B cell (primary cell): Measurements from ENCODE around the gene ARHGAP12. TPM values are rescaled to one million over a fixed set of nuclear protein-coding genes. Genes with fewer than 3 reads are reported as not detected.

Experiments used
- ATAC-seq: fragments of 200-7000 bp; cut with Tn5 transposase; one replicate; pipeline ENCODE4 v1.10.0; 2021; ENCODE audit warnings: low read depth, mild to moderate bottlenecking, moderate number of reproducible peaks, moderate library complexity
- CTCF ChIA-PET: fragments of 350-600 bp; sonication (Branson Sonifier 250); formaldehyde crosslinking; loops from one replicate; lab custom pipeline; 2021; ENCODE audit warnings: antibody characterized with exemption, inconsistent platforms; lab: Charles Lee
- POLR2A ChIA-PET: fragments of 350-600 bp; sonication (Branson Sonifier 250); formaldehyde crosslinking; loops from one replicate; lab custom pipeline; 2021; ENCODE audit warnings: antibody characterized with exemption; lab: Charles Lee
- DNase-seq: peaks from one replicate; pipeline ENCODE4 v3.0.0; 2013
- H2AFZ ChIP-seq: 2 replicates; pipeline ENCODE4 v1.6.1; 2012; ENCODE audit warnings: mild to moderate bottlenecking, low read depth, low read length; ENCODE audit not compliant: insufficient read depth, poor library complexity, severe bottlenecking
- H3K27ac ChIP-seq, 2 donors: 1 replicate in 1 of 2; 2 replicates in 1 of 2; pipeline ENCODE4 v1.5.1; 2012 to 2013; ENCODE audit warnings: low read length in 2 of 2, mild to moderate bottlenecking in 2 of 2, moderate library complexity in 1 of 2
- H3K27me3 ChIP-seq, 4 experiments: fragments of 200-600 bp in 1 of 4; sonication (generic) in 1 of 4; replicated peaks in 1 of 4; 1 replicate in 2 of 4; 2 replicates in 2 of 4; pipeline versions ENCODE4 v1.6.1 to v1.7.0; 2013 to 2016; ENCODE audit warnings: low read length in 3 of 4, mild to moderate bottlenecking in 2 of 4, mixed read lengths in 1 of 4, moderate library complexity in 1 of 4; ENCODE audit not compliant: insufficient read depth in 4 of 4, control insufficient read depth in 3 of 4; ENCODE audit errors: control extremely low read depth in 1 of 4
- H3K36me3 ChIP-seq, 2 experiments: replicated peaks in 1 of 2; 1 replicate in 1 of 2; 2 replicates in 1 of 2; pipeline versions ENCODE4 v1.6.1 to v1.7.1; 2013; ENCODE audit warnings: low read length in 1 of 2; ENCODE audit not compliant: insufficient read depth in 2 of 2, control insufficient read depth in 1 of 2; ENCODE audit errors: control extremely low read depth in 1 of 2, extremely low read depth in 1 of 2
- H3K4me1 ChIP-seq, 2 donors: fragments of 200-600 bp in 1 of 2; sonication (generic) in 1 of 2; 1 replicate in 1 of 2; 2 replicates in 1 of 2; pipeline versions ENCODE4 v1.5.1 to v1.6.1; 2013 to 2017; ENCODE audit warnings: low read length in 2 of 2; ENCODE audit not compliant: control insufficient read depth in 2 of 2, insufficient read depth in 2 of 2
- H3K4me2 ChIP-seq: replicated peaks from 2 replicates; pipeline ENCODE3; 2012; ENCODE audit warnings: mild to moderate bottlenecking, low read depth, low read length; ENCODE audit not compliant: poor library complexity, severe bottlenecking
- H3K4me3 ChIP-seq, 5 experiments: fragments of 200-600 bp in 1 of 5; sonication (generic) in 1 of 5; 1 replicate in 3 of 5; 2 replicates in 2 of 5; pipeline versions ENCODE4 v1.5.1 to v1.7.0; 2011 to 2016; ENCODE audit warnings: low read length in 4 of 5, mild to moderate bottlenecking in 4 of 5, low read depth in 2 of 5, control low read depth in 1 of 5, moderate library complexity in 1 of 5; ENCODE audit not compliant: insufficient read depth in 1 of 5; ENCODE audit errors: control extremely low read depth in 1 of 5, extremely low read depth in 1 of 5
- H3K79me2 ChIP-seq: fragments of 200-600 bp; sonication (generic); one replicate; pipeline ENCODE4 v1.6.0; 2016; ENCODE audit warnings: low read length; ENCODE audit not compliant: control insufficient read depth, insufficient read depth
- H3K9ac ChIP-seq: fragments of 200-600 bp; sonication (generic); 2 replicates; pipeline ENCODE4 v1.6.1; 2017; ENCODE audit warnings: mild to moderate bottlenecking, low read length, moderate library complexity
- H3K9me3 ChIP-seq, 3 donors: one replicate each; pipeline versions ENCODE4 v1.6.1 to v1.7.1; 2013; ENCODE audit warnings: low read length in 2 of 3; ENCODE audit not compliant: control insufficient read depth in 2 of 3, insufficient read depth in 1 of 3; ENCODE audit errors: control extremely low read depth in 1 of 3
- H4K20me1 ChIP-seq: 2 replicates; pipeline ENCODE4 v1.6.0; 2012; ENCODE audit warnings: mild to moderate bottlenecking, low read length; ENCODE audit not compliant: insufficient read depth, control insufficient read depth, poor library complexity, severe bottlenecking
- H3K27ac Mint-ChIP-seq: one replicate; pipeline ENCODE4 v1.8.0; 2021; ENCODE audit warnings: mixed read lengths
- H3K27me3 Mint-ChIP-seq: one replicate; pipeline ENCODE4 v1.8.0; 2021; ENCODE audit warnings: mixed read lengths
- H3K4me1 Mint-ChIP-seq: one replicate; pipeline ENCODE4 v1.8.0; 2021; ENCODE audit warnings: mixed read lengths
- H3K4me3 Mint-ChIP-seq: one replicate; pipeline ENCODE4 v1.8.0; 2021; ENCODE audit warnings: mixed read lengths
- H3K9me3 Mint-ChIP-seq: one replicate; pipeline ENCODE4 v1.8.0; 2022; ENCODE audit warnings: mixed read lengths; ENCODE audit not compliant: insufficient read depth
- CTCF ChIP-seq: fragments of 200-600 bp; IDR thresholded peaks from one replicate; pipeline ENCODE4 v1.8.0; 2022; ENCODE audit warnings: antibody characterized with exemption, mild to moderate bottlenecking
- EZH2 ChIP-seq: IDR thresholded peaks from 2 replicates; pipeline ENCODE4 v1.6.1; 2012; ENCODE audit warnings: borderline replicate concordance, low read depth, mild to moderate bottlenecking, moderate library complexity, low read length; ENCODE audit not compliant: insufficient read depth, poor library complexity, severe bottlenecking
- WGBS: methylation state at CpG from one replicate; pipeline ENCODE4 v1.1.5; 2013; ENCODE audit warnings: missing lambda C conversion rate; ENCODE audit not compliant: insufficient coverage; 5-methylcytosine and 5-hydroxymethylcytosine counted together
- intact Hi-C: fragments of 100-400 bp; cut with micrococcal nuclease; formaldehyde crosslinking; loops from one replicate; pipeline ENCODE4 v1.10.0; 2022
- polyA plus RNA-seq: library from polyadenylated mRNA; depleted of rRNA; stranded (reverse); fragments of >200 nt; gene quantifications from 2 replicates; pipeline ENCODE4 v1.2.3, GENCODE V29; 2012
- total RNA-seq, 2 donors: library from RNA; stranded (reverse); fragments of 120-200 nt in 1 of 2; gene quantifications; 1 replicate in 1 of 2; 2 replicates in 1 of 2; pipeline versions ENCODE4 v1.2.3 to v1.2.4, GENCODE V29; 2013 to 2022

The ARHGAP12 gene
- total and polyA plus RNA-seq, 2 donors (not counting 1 experiment from before 2014, with no cell fraction given), result 12.3 to 45.3 TPM

GRCh38 chr10:31924833-31925232 is 3.8 kb downstream of the ARHGAP12 start:
- Histone ChIP-seq H3K27me3 (no peaks in the 10 kb centered on the region), H3K9me3 (peaks cover 0 to 2% (median 0%) of the 10 kb centered on the region in 3 donors), H4K20me1 (peaks cover 27% of the 10 kb centered on the region), H3K36me3 (no peaks in the 10 kb centered on the region), H3K4me2 (no peak overlapping the region), H3K27ac (no peak overlapping the region), H3K9ac (no peak overlapping the region), H3K4me1 (peaks cover 20 to 33% of the 10 kb centered on the region in 2 donors), H3K4me3 (no peak overlapping the region), H3K79me2 (peaks cover 82% of the 10 kb centered on the region), H2AFZ (no peak overlapping the region)
- intact Hi-C loops, result loop anchor here (5.0 to 10.0 kb wide), 5 partner anchors 82 to 1578 kb away; partner anchors contain the start of gene MTPAP
- ATAC-seq (no peak), DNase-seq (no peak)
- Mint-ChIP-seq H3K4me1 (peaks cover 50% of the 10 kb centered on the region), H3K4me3 (no peak overlapping the region), H3K27me3 (no peaks in the 10 kb centered on the region), H3K9me3 (no peaks in the 10 kb centered on the region), H3K27ac (no peak overlapping the region)
- POLR2A ChIA-PET, result no interaction called here
- TF ChIP-seq EZH2 (no peak), CTCF (no peak)
- WGBS, result no CpG with 5 or more reads among the region's 3 CpGs
- CTCF ChIA-PET, result no interaction called here

GRCh38 chr10:31923389-31923788 is 5.2 kb downstream of the ARHGAP12 start:
- H3K36me3 ChIP-seq, result no peaks in the 10 kb centered on the region
- H3K27me3 ChIP-seq, result no peaks in the 10 kb centered on the region
- no peak overlapping the region for H3K9ac ChIP-seq
- Mint-ChIP-seq H3K27me3 (no peaks in the 10 kb centered on the region), H3K4me1 (peaks cover 54% of the 10 kb centered on the region), H3K27ac (no peak overlapping the region), H3K9me3 (no peaks in the 10 kb centered on the region), H3K4me3 (no peak overlapping the region)
- no peak overlapping the region for H2AFZ ChIP-seq
- no peak for ATAC-seq
- no CpG with 5 or more reads among the region's 3 CpGs for WGBS
- H3K4me2 ChIP-seq, result no peak overlapping the region
- no peak overlapping the region for H3K4me3 ChIP-seq
- intact Hi-C loops, result loop anchor here (10.0 kb wide), 1 partner anchor 1219 kb away; no protein-coding TSS in a partner anchor
- ChIA-PET CTCF (no interaction called here), POLR2A (interaction anchor here (0.6 kb wide), 1 partner anchor 106 kb away, joined by 3 read pairs; no protein-coding TSS in a partner anchor)
- H3K4me1 ChIP-seq, result peaks cover 28 to 35% of the 10 kb centered on the region in 2 donors
- TF ChIP-seq EZH2 (no peak), CTCF (no peak)
- H3K27ac ChIP-seq, result no peak overlapping the region
- H4K20me1 ChIP-seq, result peaks cover 40% of the 10 kb centered on the region
- H3K79me2 ChIP-seq, result peaks cover 96% of the 10 kb centered on the region
- DNase-seq, result no peak
- H3K9me3 ChIP-seq, result peaks cover 0 to 4% (median 2%) of the 10 kb centered on the region in 3 donors
